Endodermal cell (in vitro differentiated cells): ENCODE results near the gene OPRM1. TPM values are rescaled to one million over a fixed set of nuclear protein-coding genes. Genes with fewer than 3 reads are reported as not detected.
A peak's percentile ranks its signal among the peaks of the same experiment; 100 is the strongest.

Source experiments
- DNase-seq: peaks from one replicate; pipeline ENCODE4 v3.0.0-alpha.2; 2017
- H3K27ac ChIP-seq: 2 replicates; pipeline ENCODE4 v1.5.1; 2013; ENCODE audit warnings: mild to moderate bottlenecking, low read depth, low read length, moderate library complexity
- H3K27me3 ChIP-seq: 2 replicates; pipeline ENCODE4 v1.6.1; 2013; ENCODE audit warnings: mild to moderate bottlenecking, low read length, moderate library complexity; ENCODE audit not compliant: insufficient read depth, control insufficient read depth, poor library complexity, severe bottlenecking
- H3K36me3 ChIP-seq: 2 replicates; pipeline ENCODE4 v1.7.0; 2013; ENCODE audit warnings: mild to moderate bottlenecking, low read length, moderate library complexity; ENCODE audit not compliant: control insufficient read depth, insufficient read depth
- H3K4me1 ChIP-seq: one replicate; pipeline ENCODE4 v1.7.0; 2013; ENCODE audit warnings: low read length; ENCODE audit not compliant: control insufficient read depth, insufficient read depth
- H3K4me3 ChIP-seq: 2 replicates; pipeline ENCODE4 v1.5.1; 2013; ENCODE audit warnings: mild to moderate bottlenecking, low read length, moderate library complexity
- H3K9ac ChIP-seq: 2 replicates; pipeline ENCODE4 v1.6.1; 2013; ENCODE audit warnings: mild to moderate bottlenecking, low read length, moderate library complexity; ENCODE audit not compliant: poor library complexity, severe bottlenecking; ENCODE audit errors: extremely low read depth
- H3K9me3 ChIP-seq: 2 replicates; pipeline ENCODE4 v1.6.1; 2013; ENCODE audit warnings: mild to moderate bottlenecking, low read length, moderate library complexity; ENCODE audit not compliant: control insufficient read depth
- H3K27ac Mint-ChIP-seq: 2 replicates; pipeline ENCODE4 v1.8.0; 2020; ENCODE audit warnings: mixed read lengths
- H3K27me3 Mint-ChIP-seq: 2 replicates; pipeline ENCODE4 v1.8.0; 2021; ENCODE audit warnings: mild to moderate bottlenecking, mixed read lengths; ENCODE audit not compliant: insufficient read depth
- H3K36me3 Mint-ChIP-seq: 2 replicates; pipeline ENCODE4 v1.8.0; 2020; ENCODE audit warnings: low read depth, mixed read lengths
- H3K4me1 Mint-ChIP-seq: 2 replicates; pipeline ENCODE4 v1.8.0; 2020; ENCODE audit warnings: mixed read lengths
- H3K4me3 Mint-ChIP-seq: 2 replicates; pipeline ENCODE4 v1.8.0; 2020; ENCODE audit warnings: mild to moderate bottlenecking, moderate library complexity, mixed read lengths
- H3K9me3 Mint-ChIP-seq: 2 replicates; pipeline ENCODE4 v1.8.0; 2020; ENCODE audit warnings: mild to moderate bottlenecking, mixed read lengths
- CTCF ChIP-seq: fragments of 200-600 bp; sonication (generic); conservative IDR thresholded peaks from 2 replicates; pipeline ENCODE4 v1.5.0; 2021; ENCODE audit warnings: antibody characterized with exemption, mild to moderate bottlenecking
- WGBS, 2 experiments: methylation state at CpG; one replicate each; pipeline versions ENCODE4 v1.1.5 to v1.1.7; 2013; ENCODE audit warnings: missing lambda C conversion rate in 2 of 2, mixed read lengths in 1 of 2; ENCODE audit not compliant: insufficient coverage in 1 of 2, insufficient read length in 1 of 2; 5-methylcytosine and 5-hydroxymethylcytosine counted together
- total RNA-seq, 2 donors: library from RNA; stranded (reverse); fragmentation: NEBNext Ultra II Directional in 1 of 2; extraction: Animal tissue kit (Norgen Biotek cat#: 25700) in 1 of 2; gene quantifications; 2 replicates in 1 of 2; 3 replicates in 1 of 2; pipeline ENCODE4 v1.2.1, GENCODE V29; 2021

OPRM1 gene
- total RNA-seq, 2 donors from 2014 or later: not detected

- DNase-seq: peak; percentile 57
- WGBS, 2 experiments: 40 to 75% methylated on average over 1 to 6 of the region's 6 CpGs
- H3K27ac Mint-ChIP-seq: no peak overlapping the region
Measured at GRCh38 chr6:154219250-154219649, 180.2 kb downstream of the OPRM1 start.

GRCh38 chr6:154222716-154223115 is 183.7 kb downstream of the OPRM1 start:
- no peak overlapping the region for H3K4me3 ChIP-seq
- peaks cover 21% of the 10 kb centered on the region for H3K4me1 Mint-ChIP-seq
- H3K4me3 Mint-ChIP-seq: no peak overlapping the region
- no peaks in the 10 kb centered on the region for H3K36me3 Mint-ChIP-seq
- H3K9me3 Mint-ChIP-seq: no peaks in the 10 kb centered on the region
- H3K27me3 Mint-ChIP-seq: no peaks in the 10 kb centered on the region
- H3K9ac ChIP-seq: no peak overlapping the region
- H3K9me3 ChIP-seq: no peaks in the 10 kb centered on the region
- peak; percentile 23 for DNase-seq
- H3K27ac Mint-ChIP-seq: no peak overlapping the region
- TF ChIP-seq CTCF: no peak
- no peak overlapping the region for H3K27ac ChIP-seq
- 60 to 78% methylated on average over 2 to 6 of the region's 6 CpGs for WGBS, 2 experiments
- no peaks in the 10 kb centered on the region for H3K36me3 ChIP-seq
- no peaks in the 10 kb centered on the region for H3K27me3 ChIP-seq
- peaks cover 5% of the 10 kb centered on the region for H3K4me1 ChIP-seq

More at GRCh38 chr6:154219250-154219649, 180.2 kb downstream of the OPRM1 start:
- H3K4me3 ChIP-seq: no peak overlapping the region
- no peaks in the 10 kb centered on the region for H3K36me3 ChIP-seq
- H3K9me3 Mint-ChIP-seq: no peaks in the 10 kb centered on the region
- no peak overlapping the region for H3K27ac ChIP-seq
- H3K4me1 ChIP-seq: peaks cover 5% of the 10 kb centered on the region
- no peak overlapping the region for H3K9ac ChIP-seq
- H3K9me3 ChIP-seq: no peaks in the 10 kb centered on the region
- H3K27me3 ChIP-seq: no peaks in the 10 kb centered on the region
- H3K36me3 Mint-ChIP-seq: no peaks in the 10 kb centered on the region
- H3K27me3 Mint-ChIP-seq: no peaks in the 10 kb centered on the region
- peaks cover 21% of the 10 kb centered on the region for H3K4me1 Mint-ChIP-seq
- TF ChIP-seq CTCF: no peak
- H3K4me3 Mint-ChIP-seq: no peak overlapping the region

- TF ChIP-seq CTCF: no peak
- Mint-ChIP-seq H3K36me3 (no peaks in the 10 kb centered on the region), H3K4me3 (no peak overlapping the region), H3K9me3 (no peaks in the 10 kb centered on the region), H3K4me1 (peaks cover 15% of the 10 kb centered on the region), H3K27ac (no peak overlapping the region), H3K27me3 (no peaks in the 10 kb centered on the region)
- no peak for DNase-seq
- Histone ChIP-seq H3K27me3 (no peaks in the 10 kb centered on the region), H3K9ac (no peak overlapping the region), H3K4me1 (peaks cover 5% of the 10 kb centered on the region), H3K36me3 (no peaks in the 10 kb centered on the region), H3K27ac (no peak overlapping the region), H3K9me3 (no peaks in the 10 kb centered on the region), H3K4me3 (no peak overlapping the region)
- 93 to 100% methylated on average over 1 to 2 of the region's 2 CpGs for WGBS, 2 experiments
Measured at GRCh38 chr6:154223296-154223695, 184.3 kb downstream of the OPRM1 start.
